ENCODE measurements around the gene LUZP1.

- TF ChIP-seq CTCF (IDR thresholded peaks at IDR 0.05; ENCODE audit: insufficient read depth, low read depth, low read length) (no peak), EZH2 (IDR thresholded peaks at IDR 0.05; ENCODE audit: insufficient read depth, low read length) (no peak)
Observed at GRCh38 chr1:23051290-23051909, 117.3 kb downstream of the LUZP1 start.
